Inferior parietal cortex (tissue), 1 donor: ENCODE measurements around the gene IFT88.

Experiments
- DNase-seq: peaks from one replicate; pipeline ENCODE4 v3.0.0-alpha.2; 2016; ENCODE audit errors: extremely low spot score

IFT88 gene

DNA sequence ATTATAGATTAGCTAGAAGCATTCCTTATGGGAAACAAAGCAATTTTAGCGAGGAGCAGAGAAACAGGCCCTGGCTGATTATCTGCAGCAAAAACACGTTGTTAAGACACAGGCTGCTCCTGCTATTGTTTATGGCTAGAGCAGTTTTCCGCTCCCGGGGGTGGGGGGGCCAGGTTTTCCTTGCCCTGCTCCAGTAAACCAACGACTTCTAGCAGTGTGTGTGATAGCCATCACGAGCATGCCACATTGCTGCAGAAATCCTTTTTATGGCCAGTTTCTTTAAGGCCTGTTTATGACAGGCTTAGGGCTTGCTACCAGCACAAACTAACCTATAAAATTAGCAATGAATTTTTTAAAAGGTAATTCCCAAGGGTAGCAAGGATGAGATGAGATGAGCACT lies 118.1 kb downstream of the IFT88 start:
- DNase-seq: no peak

DNA sequence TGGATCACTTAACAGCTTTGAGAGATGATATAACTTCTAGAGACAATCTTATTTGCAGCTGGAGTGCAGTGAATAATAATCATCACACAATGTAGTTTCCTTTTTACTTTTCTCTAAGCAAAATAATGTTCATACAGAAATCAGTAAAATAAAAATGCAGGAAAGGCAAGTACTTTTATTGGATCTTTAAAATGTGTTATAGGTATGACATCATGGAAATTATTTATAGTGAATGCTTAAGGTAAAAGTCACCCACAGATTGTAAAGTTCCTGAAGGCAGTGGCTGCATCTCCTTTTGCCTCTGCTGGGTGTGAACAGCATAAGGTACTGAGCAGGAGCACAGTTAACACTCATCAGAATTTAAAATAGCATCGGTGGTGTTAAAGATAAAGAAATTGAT lies 119.2 kb downstream of the IFT88 start:
- DNase-seq: no peak

GRCh38 chr13:20686863-20687579 lies 120.1 kb downstream of the IFT88 start:
- DNase-seq: no peak

- DNase-seq: no peak
These were observed 122.3 kb downstream of the IFT88 start for GRCh38 chr13:20689291-20689690.

DNA sequence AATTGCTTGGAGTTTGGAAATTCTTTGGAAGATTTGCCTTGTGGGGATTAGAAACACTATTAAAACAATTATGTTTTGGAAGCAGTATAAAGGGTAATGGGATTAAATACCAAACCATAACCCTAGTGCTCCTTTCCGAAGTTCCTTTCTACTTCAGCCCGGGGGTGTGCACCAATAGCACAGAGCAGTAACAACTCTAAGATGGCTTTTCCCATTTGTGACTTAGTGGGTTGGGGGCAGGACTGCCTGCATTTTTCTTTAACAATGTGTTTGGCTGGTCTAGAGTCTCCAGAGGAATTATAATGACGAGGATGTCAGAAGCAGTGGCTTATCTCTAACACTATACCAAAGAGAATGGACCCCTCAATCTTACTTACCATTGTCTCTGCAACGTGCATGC lies 124.7 kb downstream of the IFT88 start:
- DNase-seq: no peak

GRCh38 chr13:20696073-20696472 lies 129.1 kb downstream of the IFT88 start:
- DNase-seq: no peak

GRCh38 chr13:20699715-20700114 lies 132.8 kb downstream of the IFT88 start:
- DNase-seq: no peak

GRCh38 chr13:20700288-20700687 lies 133.3 kb downstream of the IFT88 start:
- DNase-seq: no peak

GRCh38 chr13:20701461-20701860 lies 134.5 kb downstream of the IFT88 start:
- no peak for DNase-seq

DNA sequence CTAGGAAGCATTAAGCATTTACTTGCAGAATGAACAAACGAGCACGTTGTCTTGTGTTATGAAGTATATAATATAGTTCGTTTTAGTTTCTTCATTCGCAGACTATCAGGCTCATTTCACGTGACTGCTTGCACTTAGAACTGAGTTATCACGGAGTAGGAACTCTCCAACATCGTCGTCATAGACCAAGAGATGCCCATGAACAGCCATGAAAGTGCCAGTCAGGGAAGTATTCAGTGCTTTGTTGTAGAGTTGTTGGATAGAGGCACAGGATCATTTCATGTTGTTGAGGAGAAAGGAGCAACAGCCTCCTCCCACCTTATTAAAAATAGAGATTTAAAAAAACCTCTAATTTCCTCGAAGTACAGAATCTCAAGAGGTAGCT lies 135.6 kb downstream of the IFT88 start:
- no peak for DNase-seq

DNA sequence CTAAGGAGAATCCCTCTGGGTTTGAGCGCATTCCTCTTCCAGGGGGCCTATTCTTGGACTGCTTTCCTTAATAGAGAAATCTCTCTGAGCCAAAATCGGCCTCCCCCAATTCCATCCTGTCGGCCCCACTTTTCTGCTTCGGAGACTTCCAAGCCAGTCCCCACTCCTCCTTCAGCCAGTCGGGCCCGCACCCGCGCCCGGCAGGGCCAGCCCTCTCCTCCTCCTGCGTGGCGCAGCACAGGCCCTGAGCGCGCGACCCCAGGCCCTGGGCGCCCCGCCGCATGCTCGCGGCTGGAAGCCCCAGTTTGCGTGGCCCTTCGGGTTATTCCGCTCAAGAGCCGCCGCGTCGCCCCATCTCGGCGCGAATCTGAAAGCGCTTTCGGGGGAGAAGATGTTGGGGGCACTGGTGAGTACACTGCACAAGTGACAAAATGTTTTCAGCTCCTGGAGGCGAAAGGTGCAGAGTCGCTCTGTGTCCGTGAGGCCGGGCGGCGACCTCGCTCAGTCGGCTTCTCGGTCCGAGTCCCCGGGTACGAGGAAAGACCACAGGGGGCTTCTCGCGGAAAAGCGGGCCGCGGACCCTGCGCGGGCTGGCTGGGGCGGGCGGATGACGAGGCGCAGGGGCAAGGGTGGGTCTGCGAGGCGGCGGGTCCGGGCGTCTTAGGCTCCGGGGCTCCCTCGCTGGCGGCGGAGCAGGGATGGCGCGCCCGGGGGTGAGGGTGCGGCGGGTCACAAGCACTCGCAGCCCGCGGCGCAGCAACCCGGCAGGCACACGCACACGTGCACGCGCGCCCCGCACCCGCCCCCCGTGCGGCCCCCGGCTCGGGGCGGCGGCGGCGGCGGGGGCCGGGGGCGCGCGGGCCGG lies 136.2 kb downstream of the IFT88 start, which contains the start of gene IL17D:
Gene IL17D (plus strand): TSS at position 785 of the 865 bp plus-strand sequence. CDS start 303 bp downstream, outside the sequence.
- peak; percentile 29 for DNase-seq

GRCh38 chr13:20703780-20704458 lies 137.0 kb downstream of the IFT88 start:
- DNase-seq: peak; percentile 42

GRCh38 chr13:20704459-20705069 lies 137.6 kb downstream of the IFT88 start:
- DNase-seq: no peak

GRCh38 chr13:20706661-20707060 lies 139.7 kb downstream of the IFT88 start:
- DNase-seq: no peak

- DNase-seq: no peak
These were observed 141.3 kb downstream of the IFT88 start for GRCh38 chr13:20708216-20708615.

DNA sequence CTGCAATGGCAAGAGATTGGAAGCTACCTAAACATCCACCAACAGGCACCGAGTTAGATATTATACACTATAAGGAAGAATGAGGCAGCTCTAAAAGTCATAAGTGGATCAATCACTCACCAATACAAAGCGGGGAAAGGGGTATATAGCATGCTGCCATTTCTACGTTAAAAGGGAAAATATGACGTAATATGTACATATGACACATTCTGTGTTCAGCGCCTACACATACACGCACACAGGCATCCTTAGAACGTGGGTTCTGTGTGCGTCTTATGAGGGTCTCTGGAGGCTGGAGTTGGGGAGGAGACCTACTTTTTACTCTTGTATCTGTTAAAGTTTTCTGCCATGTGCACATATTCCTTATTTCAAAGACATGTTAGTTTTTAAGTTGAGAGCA lies 142.4 kb downstream of the IFT88 start:
- no peak for DNase-seq

- DNase-seq: no peak
These were observed 142.8 kb downstream of the IFT88 start for GRCh38 chr13:20709782-20710181.

GRCh38 chr13:20711301-20712044 lies 144.5 kb downstream of the IFT88 start:
- no peak for DNase-seq

GRCh38 chr13:20713014-20713376 lies 146.0 kb downstream of the IFT88 start:
- no peak for DNase-seq

DNA sequence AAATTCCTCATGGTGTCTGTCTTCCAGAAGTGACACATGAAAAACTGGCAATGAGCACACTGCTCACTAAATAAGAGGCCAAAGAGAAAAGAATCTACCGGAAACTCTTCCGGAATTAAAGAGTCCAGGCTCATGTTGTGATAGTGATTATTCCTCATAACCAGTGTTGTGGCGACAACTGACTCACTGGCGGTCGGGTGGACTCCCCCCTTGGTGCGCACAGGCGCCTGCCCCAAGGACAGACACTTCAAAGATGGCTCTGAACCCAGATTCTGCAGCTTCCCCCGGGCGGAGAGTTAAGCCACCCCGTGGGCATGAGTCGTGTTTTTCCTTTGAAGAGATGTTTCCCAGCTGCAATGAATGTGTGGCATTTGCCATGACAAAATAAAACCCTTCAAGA lies 146.8 kb downstream of the IFT88 start:
- peak; percentile 40 for DNase-seq

DNA sequence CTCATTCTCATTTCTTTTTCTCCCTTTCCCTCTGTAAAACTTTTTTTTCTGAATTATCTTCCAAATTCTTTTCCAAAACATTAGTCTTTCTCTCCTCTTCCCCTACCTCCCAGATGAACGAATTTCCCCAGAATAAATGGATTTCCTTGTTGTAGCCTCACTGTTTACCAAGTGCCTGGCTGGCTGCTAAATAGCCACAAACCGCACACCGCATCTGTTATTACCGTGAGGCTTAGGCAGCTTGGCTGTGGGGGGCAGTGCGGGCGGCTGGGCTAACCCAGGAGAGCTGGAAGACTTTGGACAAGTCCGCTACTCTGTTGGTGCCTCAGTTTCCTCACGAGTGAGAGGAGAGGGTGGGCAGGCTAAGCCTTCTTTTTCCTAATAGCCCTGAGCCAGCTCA lies 147.2 kb downstream of the IFT88 start:
- DNase-seq: no peak
